NCI-H2196 treated with DMSO at 0.1 percent for 48 hours (cell line): ENCODE data around the gene CNTNAP5.
"Not testable (repeated sequence)": the region's sequence is repeated elsewhere in the genome, so short reads cannot be mapped to it uniquely, and the experiment has no call there.

Experiments
- DNase-seq: peaks from one replicate; lab custom pipeline; 2025; ENCODE audit not compliant: unreplicated experiment; lab: John Stamatoyannopoulos, UW

The CNTNAP5 gene

DNA sequence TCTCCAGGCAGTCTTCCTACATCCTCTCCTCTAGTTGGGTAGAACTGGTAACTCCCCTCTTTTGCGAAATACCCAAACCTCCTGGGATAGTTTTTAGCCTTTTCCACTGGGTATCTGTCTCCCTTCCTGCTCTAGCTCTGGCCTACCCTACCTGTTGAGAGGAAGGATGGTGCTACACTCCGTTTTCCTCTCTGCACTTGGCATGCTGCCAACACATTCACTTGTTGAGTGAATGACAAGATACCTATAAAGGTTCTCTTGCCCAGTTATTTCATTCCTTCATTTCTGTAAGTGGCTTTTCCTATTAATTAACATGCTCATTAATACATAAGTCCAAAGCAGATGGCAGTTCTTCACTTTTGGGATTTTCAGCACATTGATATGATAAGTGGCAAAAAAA lies 293.8 kb downstream of the CNTNAP5 start:
- DNase-seq = no peak

DNA sequence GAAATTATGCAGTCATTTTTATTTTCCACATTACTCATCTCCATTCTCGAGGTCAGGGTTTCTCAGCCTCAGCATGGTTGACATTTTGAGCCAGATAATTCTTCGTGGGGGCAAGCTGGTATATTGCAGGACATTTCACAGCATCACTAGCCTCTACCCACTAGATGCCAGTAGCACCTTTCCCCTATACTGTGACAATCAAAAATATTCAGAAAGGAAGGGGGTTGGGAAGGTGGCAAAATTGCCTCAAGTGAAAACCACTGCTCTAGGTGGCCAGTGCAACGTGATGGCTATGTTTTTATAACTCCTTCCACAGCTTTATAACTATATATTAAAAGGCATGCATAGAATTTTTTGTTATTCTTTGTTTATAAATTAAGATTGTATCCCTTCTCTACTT lies 294.5 kb downstream of the CNTNAP5 start:
- DNase-seq = no peak

DNA sequence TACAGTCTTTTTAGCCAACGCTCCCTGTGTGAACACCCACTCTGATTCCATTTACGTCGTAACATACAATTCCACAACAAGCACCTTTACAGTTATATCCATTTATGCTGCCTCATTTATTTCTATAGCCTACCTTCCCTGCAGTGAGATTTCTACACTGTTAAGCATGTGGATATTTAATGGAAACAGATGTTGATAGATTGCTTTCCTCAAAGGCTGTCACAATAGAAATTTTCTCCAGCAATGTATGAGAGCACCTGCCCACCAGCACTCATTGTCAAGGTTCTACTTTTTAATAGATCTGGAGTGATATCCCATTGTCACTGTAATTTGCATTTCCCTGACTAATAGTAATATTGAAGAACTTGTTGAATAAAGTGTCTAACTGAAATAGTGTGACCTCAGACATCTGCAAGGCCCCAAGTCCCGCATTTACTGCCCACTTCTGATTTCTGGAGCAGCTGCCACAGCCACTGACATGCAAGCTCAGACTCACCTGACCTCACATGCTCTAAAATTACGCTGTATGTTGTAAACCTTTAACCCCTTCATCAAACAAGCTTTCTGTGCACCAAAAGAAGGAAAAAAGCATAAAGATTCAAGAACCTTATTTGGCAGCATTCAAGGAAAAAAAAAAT lies 295.1 kb downstream of the CNTNAP5 start:
- DNase-seq = no peak

DNA sequence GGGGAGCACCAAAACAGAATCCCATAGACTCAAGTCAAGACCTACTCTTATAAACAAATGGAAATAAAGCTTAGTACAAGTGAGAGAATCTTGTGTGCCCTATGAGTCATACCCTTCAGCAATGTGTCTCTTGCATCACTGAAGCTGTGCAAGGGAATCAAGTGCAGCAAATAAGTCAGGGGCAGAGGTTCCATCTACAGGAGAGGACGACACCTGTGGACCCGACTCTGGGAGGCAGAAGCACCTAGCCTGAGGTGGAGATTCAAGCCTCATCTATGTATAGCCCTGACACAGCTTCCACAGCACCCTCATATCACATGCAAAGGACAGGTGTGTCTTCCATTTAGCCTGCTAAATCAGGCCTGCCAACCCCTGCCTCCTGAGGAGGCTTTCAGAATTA lies 298.2 kb downstream of the CNTNAP5 start:
- DNase-seq = no peak

DNA sequence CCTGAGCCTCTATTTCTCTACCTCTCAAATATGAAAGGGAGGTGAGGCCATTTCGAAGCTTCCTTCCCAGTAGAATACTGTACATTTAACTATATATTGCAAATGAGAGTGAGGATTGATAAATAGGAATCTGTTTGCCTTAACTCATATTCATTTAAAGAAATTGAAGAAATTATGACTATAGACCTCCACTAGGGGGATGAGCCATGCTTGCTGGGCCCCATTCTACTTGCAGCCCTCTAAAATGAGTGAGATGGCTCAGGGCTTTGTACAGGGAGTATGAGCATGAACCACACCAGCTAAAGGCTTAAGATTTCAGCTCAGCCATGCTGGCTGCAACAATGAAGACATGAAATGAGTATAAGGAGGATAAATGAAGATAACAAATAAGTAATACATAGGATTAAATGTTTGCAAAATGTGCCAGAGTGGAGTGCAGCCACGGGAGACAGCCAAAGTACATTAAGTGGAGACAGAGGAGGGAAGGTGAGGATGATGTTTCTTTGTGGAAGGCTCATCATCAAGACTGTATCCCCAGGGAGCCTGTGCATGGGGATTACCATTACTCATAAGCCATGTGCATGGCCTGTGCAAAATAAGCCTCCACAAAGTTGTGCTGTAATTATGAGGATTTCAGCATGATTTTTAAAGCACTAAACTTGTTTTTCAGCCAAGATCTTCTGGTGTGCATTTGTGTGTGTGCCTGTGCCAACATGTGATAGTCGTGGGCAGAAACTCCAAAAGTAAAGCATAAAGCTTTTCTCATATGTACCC lies 300.8 kb downstream of the CNTNAP5 start:
- DNase-seq = no peak

DNA sequence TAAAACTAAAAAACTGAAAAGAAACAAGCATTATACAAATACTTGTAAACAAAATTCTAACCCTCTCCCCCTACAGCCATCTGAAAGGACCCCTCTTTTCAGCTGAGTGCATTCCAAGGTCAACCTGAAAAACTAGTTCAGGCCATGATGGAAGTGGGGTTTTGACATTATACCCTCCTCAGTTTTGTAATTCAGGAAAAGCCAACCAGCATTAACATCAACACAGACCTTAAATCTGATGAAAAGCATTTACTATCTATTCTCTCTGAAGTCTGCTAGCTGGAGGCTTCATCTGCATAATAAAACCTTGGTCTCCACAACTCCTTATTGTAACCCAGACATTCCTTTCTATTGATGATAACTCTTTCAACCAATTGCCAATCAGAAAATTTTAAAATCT lies 302.2 kb downstream of the CNTNAP5 start:
- no peak for DNase-seq

DNA sequence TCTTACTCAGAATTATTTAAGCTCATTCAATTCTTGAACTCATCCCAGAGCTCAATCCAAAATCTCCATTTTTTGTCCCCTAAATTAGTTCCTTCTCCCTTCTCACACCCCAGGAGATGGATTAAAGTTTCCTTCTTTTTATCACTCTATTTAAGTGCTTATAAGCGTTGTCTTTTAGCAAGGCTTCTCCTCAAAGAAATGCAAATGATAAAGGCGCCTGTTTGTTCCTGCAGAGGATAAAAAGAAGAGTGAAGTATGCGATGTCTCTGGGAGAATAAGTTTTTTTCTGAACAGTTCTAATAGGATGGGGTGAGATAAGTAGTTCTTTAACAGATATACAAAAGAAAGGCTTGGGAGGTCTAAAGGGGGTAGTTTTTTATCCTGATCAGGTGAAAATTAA lies 303.3 kb downstream of the CNTNAP5 start:
- no peak for DNase-seq

DNA sequence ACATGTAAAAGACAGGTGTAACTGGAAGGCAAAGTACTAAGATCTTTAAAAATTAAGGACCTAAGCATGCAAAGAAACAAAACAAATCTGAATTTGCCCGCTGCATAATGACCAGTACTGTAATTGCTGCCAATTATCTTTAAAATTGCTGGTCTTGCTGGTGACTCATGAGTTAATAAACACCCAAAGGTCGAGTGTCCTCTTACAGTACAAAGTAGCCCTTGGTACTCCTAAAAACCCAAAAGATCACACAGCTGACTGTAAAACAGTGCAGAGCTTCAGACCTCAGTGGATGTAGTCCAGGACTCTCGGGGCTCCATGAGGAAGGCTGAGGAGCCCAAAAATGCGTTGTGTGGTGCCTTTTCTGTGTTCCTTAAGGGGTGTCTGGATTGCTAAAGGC lies 308.7 kb downstream of the CNTNAP5 start:
- peak; percentile 15 for DNase-seq

DNA sequence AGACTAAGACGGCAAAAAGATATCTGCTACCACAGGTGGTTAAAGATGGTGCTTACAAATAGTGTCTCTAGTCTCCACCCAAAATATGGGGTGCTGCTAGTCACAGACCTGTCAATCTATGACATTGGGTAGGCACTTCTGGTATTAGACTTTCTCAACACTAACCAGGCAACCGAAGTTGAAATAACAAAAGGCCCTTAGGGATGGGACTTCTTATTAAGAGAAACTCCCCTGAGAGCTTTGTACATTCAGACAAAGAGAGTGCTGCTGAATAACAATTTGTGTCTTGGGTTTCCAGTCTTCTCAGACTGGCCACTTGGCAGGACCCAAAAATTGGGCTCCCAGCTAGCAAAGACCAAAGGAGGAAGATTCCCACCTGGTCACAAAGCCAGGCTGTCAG lies 310.0 kb downstream of the CNTNAP5 start:
- no peak for DNase-seq

DNA sequence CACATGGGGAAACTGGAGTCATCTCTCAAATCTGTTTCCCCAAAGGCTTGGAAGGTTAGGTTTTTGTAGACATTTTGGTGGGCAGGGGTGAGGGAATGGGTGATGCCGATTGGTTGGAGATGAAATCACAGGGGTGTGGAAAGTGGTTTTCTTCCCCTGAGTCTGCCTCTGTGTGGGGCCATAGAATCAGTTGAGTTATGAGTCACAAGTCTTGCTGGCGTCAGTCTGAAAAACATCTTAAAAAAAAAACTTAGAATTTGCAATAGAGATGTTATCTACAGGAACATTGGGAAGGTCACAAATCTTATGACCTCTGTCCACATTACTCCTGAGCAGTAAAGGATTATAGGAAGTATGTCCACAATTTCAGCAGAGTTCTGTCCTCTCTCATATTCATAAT lies 314.6 kb downstream of the CNTNAP5 start:
- DNase-seq = no peak

DNA sequence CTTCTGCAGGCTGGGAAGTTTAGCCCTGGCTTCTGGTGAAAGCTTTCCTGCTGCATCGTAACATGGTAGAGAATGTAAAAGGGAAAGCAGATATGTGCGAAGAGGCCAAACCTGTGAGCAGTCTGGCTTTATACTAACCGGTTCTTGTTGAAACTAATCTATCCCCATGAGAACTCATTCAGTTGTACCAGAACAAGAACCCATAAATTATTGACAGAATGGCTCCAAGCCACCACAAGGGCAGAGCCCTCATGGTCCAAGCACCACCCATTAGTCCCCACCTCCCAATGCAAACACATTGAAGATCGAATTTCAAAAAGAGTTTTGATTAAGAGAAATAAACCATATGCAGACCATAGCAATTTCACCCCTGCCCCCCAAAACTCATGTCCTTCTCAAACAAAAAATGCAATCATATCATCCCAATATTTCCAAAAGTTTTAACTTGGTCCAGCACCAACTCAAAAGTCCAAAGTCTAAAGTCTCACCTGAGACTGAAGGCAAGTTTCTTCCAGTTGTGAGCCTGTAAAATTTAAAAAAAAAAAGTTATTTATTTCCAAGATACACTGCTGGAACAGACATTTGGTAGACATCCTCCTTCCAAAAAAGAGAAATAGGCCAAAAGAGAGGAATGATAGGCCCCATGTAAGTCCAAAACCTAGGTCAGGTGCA lies 318.9 kb downstream of the CNTNAP5 start:
- DNase-seq = no peak

DNA sequence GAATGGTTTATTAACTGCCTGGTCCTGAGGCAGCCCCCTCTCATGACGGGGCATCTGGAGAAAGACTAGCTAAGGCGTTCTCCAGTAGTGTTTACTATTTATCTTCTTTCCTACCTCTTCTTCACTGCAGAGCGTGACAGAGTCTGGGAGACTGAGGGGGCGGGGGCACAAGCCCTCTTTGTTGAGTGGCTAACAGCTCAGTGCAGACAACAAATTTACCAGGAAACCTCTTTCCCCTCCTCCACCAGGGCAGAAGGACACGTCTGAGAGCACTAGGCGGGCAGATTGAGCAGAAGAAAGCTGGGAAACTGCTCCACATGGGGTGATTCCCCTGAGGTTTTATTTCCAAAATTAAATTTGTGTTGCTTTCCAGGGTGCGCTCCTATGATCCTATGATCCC lies 322.1 kb downstream of the CNTNAP5 start:
- no peak for DNase-seq

DNA sequence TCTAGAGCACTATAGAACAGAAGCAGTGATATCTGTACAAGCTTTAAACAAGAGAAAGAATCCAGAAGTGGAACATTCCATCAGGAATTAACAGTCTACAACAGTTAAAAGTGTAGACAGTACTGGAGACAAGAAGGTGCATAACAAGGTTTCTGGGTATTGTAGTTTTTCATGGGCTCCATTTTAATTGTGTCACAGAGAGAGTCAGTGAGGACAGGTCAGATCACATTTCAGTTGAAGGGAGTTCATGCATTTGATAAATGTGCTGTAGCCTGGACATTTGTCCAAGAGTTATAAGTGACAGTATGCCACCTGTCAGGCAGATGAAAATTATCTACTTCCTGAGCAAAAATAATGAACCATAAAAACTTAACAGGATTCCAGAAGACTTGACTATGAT lies 328.6 kb downstream of the CNTNAP5 start:
- DNase-seq = no peak

DNA sequence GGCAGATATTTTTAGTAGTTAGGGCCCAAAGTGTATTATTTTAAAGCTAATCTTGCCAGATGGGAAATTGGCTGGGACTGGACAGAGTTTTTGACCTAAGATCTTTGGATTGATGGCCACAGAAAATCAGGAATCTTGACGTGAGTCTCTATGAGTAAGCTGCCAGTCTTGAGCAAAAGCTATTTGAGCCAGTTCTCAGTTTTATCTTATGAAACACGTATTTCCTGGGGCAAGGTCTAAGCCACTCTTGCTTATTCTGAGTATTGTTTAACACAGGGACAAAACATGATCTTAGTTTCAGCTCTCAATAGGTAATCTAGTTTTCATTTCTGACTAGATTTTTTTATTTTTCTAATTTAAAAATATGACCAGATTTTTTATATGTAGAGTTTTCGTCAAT lies 329.4 kb downstream of the CNTNAP5 start:
- no peak for DNase-seq

DNA sequence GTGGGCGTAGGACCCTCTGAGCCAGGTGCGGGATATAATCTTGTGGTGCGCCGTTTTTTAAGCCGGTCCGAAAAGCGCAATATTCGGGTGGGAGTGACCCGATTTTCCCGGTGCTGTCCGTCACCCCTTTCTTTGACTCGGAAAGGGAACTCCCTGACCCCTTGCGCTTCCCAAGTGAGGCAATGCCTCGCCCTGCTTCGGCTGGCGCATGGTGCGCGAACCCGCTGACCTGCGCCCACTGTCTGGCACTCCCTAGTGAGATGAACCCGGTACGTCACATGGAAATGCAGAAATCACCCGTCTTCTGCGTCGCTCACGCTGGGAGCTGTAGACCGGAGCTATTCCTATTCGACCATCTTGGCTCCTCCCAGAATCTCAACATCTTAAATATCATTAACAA lies 336.9 kb downstream of the CNTNAP5 start:
- DNase-seq = not testable (repeated sequence)

DNA sequence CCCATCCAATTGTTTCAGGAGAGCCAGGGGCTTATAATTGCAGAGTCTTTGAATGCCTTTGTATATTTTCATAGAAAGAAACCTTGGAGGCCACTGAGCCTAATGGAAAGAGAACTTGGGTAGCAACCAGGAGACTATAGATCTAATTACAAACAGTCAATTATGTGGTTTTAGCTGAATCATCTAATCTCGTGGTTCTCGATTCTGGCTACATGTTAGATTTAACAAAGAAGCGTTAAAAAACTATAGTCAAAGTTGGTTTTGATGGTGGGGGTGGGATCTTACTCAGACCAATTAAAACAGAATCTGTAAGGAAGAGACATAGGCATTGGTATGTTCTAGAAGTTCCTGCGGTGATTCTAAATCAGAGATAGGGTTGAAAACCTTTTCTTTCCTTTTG lies 344.1 kb downstream of the CNTNAP5 start:
- DNase-seq = no peak

DNA sequence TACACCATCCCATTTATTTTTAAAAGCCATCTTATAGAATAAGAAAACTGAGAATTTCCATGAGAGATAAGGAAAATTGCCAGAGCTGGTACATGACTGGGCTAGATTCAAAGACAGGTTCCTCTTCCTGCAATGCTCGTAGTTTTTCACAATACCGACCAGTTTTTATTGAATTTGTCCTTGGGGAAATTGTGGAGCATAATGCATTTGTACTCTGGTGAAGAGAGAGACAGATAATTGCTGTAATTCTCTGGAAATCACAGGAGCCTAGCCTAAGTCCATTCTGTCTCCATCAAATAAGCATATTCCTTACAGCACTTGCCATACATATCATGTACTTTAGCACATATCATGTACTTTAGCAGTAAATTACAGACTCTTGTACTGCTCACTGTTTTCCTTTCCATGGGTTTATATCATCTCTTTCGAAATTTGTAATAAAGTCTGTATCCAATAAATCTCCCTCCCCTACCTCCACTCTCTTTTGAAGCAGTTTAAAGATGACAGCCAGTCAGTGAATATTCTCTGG lies 355.2 kb downstream of the CNTNAP5 start:
- DNase-seq = no peak

DNA sequence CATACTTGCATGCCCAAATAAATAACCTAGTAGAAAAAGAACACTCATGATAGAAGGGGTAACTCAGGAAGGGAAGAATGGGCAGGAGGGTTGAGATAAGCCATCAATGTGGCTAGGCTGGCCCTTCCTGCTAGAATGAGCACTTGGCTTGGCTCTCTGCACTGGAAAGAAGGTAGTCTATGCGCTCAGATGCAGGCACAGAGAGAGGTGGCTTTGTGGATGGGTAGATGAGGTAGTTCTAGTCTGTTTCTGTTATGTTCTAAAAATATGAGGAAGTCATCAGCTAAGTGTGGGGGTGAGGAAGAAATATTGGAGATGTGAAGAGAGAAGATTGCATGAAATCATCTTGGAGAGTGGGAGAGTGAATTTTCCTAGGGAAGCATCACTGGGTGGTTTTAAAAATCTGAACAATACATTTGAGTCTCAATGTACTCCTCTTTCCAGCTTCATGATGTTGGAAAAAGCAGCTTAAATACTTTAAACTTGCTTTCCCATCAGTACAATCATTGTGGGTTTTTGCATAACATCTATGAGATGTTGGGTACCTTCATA lies 357.1 kb downstream of the CNTNAP5 start:
- DNase-seq = no peak

DNA sequence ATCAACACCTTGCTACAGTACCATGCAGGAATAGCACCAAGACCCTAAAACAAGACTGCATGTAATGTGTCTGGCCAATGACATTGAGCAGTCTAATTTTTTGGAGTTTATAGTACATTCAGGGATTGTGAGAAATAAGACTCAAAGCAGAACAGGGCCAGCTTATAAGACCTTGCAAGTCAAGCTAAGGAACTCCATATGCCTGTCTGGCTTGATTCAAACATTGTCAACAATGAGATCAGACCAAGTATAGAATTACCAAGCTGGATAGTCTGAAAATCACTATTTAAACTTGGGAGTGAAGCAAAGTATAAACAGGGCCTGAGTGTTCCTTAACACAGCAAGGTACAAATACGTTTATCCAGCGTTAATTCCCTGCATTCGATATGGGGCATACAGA lies 370.9 kb downstream of the CNTNAP5 start:
- no peak for DNase-seq

DNA sequence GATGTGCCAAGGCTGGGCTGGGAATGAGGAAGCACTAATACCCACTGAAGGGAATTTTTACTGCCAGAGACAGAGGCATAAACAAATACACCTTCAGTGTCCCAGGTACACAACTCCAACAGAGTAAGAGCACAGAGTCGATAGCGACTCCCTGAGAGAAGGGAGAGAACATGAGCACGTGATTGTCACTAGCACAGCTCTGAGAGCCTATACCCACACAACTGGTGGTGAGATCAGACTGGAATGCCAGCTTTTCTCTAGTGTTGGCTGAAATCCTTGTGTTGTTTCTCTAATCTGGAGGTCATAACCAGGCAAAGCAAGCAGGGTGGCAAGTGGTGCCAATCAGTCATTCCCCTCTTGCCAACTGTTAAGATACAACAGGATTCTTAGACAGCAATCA lies 377.2 kb downstream of the CNTNAP5 start:
- DNase-seq = no peak

DNA sequence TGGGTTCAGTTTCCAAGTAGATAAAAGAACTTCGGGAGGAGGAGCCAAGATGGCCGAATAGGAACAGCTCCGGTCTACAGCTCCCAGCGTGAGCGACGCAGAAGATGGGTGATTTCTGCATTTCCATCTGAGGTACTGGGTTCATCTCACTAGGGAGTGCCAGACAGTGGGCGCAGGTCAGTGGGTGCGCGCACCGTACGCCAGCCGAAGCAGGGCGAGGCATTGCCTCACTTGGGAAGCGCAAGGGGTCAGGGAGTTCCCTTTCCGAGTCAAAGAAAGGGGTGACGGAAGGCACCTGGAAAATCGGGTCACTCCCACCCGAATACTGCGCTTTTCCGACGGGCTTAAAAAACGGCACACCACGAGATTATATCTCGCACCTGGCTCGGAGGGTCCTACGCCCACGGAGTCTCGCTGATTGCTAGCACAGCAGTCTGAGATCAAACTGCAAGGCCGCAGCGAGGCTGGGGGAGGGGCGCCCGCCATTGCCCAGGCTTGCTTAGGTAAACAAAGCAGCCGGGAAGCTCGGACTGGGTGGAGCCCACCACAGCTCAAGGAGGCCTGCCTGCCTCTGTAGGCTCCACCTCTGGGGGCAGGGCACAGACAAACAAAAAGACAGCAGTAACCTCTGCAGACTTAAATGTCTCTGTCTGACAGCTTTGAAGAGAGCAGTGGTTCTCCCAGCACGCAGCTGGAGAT lies 382.9 kb downstream of the CNTNAP5 start:
- not testable (repeated sequence) for DNase-seq
